ENCODE results near the gene REPS2. TPM values are rescaled to one million over a fixed set of nuclear protein-coding genes. Genes with fewer than 3 reads are reported as not detected.
A peak's percentile ranks its signal among the peaks of the same experiment; 100 is the strongest.

REPS2 gene
- 2.8 and 10.4 TPM in 2 replicates for total RNA-seq

GRCh38 chrX:16946361-16946964, at the start of gene REPS2:
REPS2 (plus strand) TSS chrX:16946658; CDS start chrX:16946862, 204 bp downstream.
- no peak for DNase-seq (ENCODE audit: extremely low read depth, low read depth, low spot score)

- DNase-seq (ENCODE audit: extremely low read depth, low read depth, low spot score), result no peak
Observed at GRCh38 chrX:16897445-16897844, 49.0 kb upstream of the REPS2 start.

GRCh38 chrX:16903274-16904022, 43.0 kb upstream of the REPS2 start:
- DNase-seq (ENCODE audit: extremely low read depth, low read depth, low spot score), result no peak

GRCh38 chrX:16910376-16910775, 36.1 kb upstream of the REPS2 start:
- no peak for DNase-seq (ENCODE audit: extremely low read depth, low read depth, low spot score)

GRCh38 chrX:16914058-16914457, 32.4 kb upstream of the REPS2 start:
- DNase-seq (ENCODE audit: extremely low read depth, low read depth, low spot score), result no peak

GRCh38 chrX:16916561-16916960, 29.9 kb upstream of the REPS2 start:
- DNase-seq (ENCODE audit: extremely low read depth, low read depth, low spot score), result no peak

- DNase-seq (ENCODE audit: extremely low read depth, low read depth, low spot score), result no peak
Observed at GRCh38 chrX:16917120-16917519, 29.3 kb upstream of the REPS2 start.

GRCh38 chrX:16918979-16919378, 27.5 kb upstream of the REPS2 start:
- DNase-seq (ENCODE audit: extremely low read depth, low read depth, low spot score), result no peak

- peak; percentile 4 for DNase-seq (ENCODE audit: extremely low read depth, low read depth, low spot score)
Observed at GRCh38 chrX:16920075-16920474, 26.4 kb upstream of the REPS2 start.

GRCh38 chrX:16923157-16923556, 23.3 kb upstream of the REPS2 start:
- DNase-seq (ENCODE audit: extremely low read depth, low read depth, low spot score), result no peak

- no peak for DNase-seq (ENCODE audit: extremely low read depth, low read depth, low spot score)
Observed at GRCh38 chrX:16924631-16925480, 21.6 kb upstream of the REPS2 start.

- DNase-seq (ENCODE audit: extremely low read depth, low read depth, low spot score), result no peak
Observed at GRCh38 chrX:16930392-16930791, 16.1 kb upstream of the REPS2 start.

- DNase-seq (ENCODE audit: extremely low read depth, low read depth, low spot score), result no peak
Observed at GRCh38 chrX:16931371-16931770, 15.1 kb upstream of the REPS2 start.

- DNase-seq (ENCODE audit: extremely low read depth, low read depth, low spot score), result no peak
Observed at GRCh38 chrX:16931855-16932575, 14.4 kb upstream of the REPS2 start.

- no peak for DNase-seq (ENCODE audit: extremely low read depth, low read depth, low spot score)
Observed at GRCh38 chrX:16934185-16934584, 12.3 kb upstream of the REPS2 start.

GRCh38 chrX:16946971-16947562, 609 bp downstream of the REPS2 start:
- DNase-seq (ENCODE audit: extremely low read depth, low read depth, low spot score), result no peak

GRCh38 chrX:16950423-16950822, 4.0 kb downstream of the REPS2 start:
- no peak for DNase-seq (ENCODE audit: extremely low read depth, low read depth, low spot score)

GRCh38 chrX:16953606-16954211, 7.3 kb downstream of the REPS2 start:
- no peak for DNase-seq (ENCODE audit: extremely low read depth, low read depth, low spot score)

GRCh38 chrX:16957751-16958150, 11.3 kb downstream of the REPS2 start:
- no peak for DNase-seq (ENCODE audit: extremely low read depth, low read depth, low spot score)

- DNase-seq (ENCODE audit: extremely low read depth, low read depth, low spot score), result no peak
Observed at GRCh38 chrX:16958356-16958755, 11.9 kb downstream of the REPS2 start.

Data from glomerular endothelial cell (primary cell).